OCI-LY3 (cell line): Measurements from ENCODE around the gene CHMP4A.
"Not testable (repeated sequence)": the region's sequence is repeated elsewhere in the genome, so short reads cannot be mapped to it uniquely, and the experiment has no call there.

ENCODE experiments used
- H2AFZ ChIP-seq: fragments of 200-600, 300-600 bp; shearing (Covaris generic); 2 replicates; pipeline ENCODE4 v1.6.0; 2014; ENCODE audit warnings: antibody characterized with exemption, low read depth, low read length
- H3K27ac ChIP-seq: fragments of 200-600, 300-600 bp; sonication (generic); 2 replicates; pipeline ENCODE4 v1.5.1; 2014; ENCODE audit warnings: mild to moderate bottlenecking, low read length, moderate library complexity, mixed read lengths
- H3K27me3 ChIP-seq: fragments of 200-600, 300-600 bp; sonication (generic); 2 replicates; pipeline ENCODE4 v1.6.1; 2014; ENCODE audit warnings: low read depth, low read length, mixed read lengths
- H3K36me3 ChIP-seq: fragments of 200-600, 300-600 bp; sonication (generic); replicated peaks from 2 replicates; pipeline ENCODE3; 2014; ENCODE audit warnings: low read depth, low read length, mixed read lengths
- H3K4me1 ChIP-seq: fragments of 300-600, 200-600 bp; sonication (generic); 2 replicates; pipeline ENCODE4 v1.6.1; 2014; ENCODE audit warnings: low read length, mixed read lengths
- H3K4me2 ChIP-seq: fragments of 200-600, 300-600 bp; sonication (generic); 2 replicates; pipeline ENCODE4 v1.6.1; 2014; ENCODE audit warnings: low read length, mixed read lengths
- H3K4me3 ChIP-seq: fragments of 300-600, 200-600 bp; sonication (generic); 2 replicates; pipeline ENCODE4 v1.5.1; 2014; ENCODE audit warnings: antibody characterized with exemption, mild to moderate bottlenecking, low read length, moderate library complexity
- H3K79me2 ChIP-seq: fragments of 300-600, 200-600 bp; shearing (Covaris generic); 2 replicates; pipeline ENCODE4 v1.6.1; 2014; ENCODE audit warnings: mild to moderate bottlenecking, low read length, mixed read lengths
- H3K9ac ChIP-seq: fragments of 300-600, 200-600 bp; shearing (Covaris generic); 2 replicates; pipeline ENCODE4 v1.6.0; 2014; ENCODE audit warnings: mild to moderate bottlenecking, low read length, moderate library complexity
- H3K9me3 ChIP-seq: fragments of 200-600, 300-600 bp; shearing (Covaris generic); 2 replicates; pipeline ENCODE4 v1.6.1; 2014; ENCODE audit warnings: low read length, mixed read lengths; ENCODE audit not compliant: insufficient read depth
- H4K20me1 ChIP-seq: fragments of 200-600, 300-600 bp; sonication (generic); 2 replicates; pipeline ENCODE4 v1.6.1; 2016; ENCODE audit warnings: low read length, mixed read lengths; ENCODE audit not compliant: insufficient read depth
- CTCF ChIP-seq: fragments of 200-600, 300-600 bp; sonication (generic); IDR thresholded peaks from 2 replicates; pipeline ENCODE4 v1.5.1; 2014; ENCODE audit warnings: antibody characterized with exemption, low read length, low read depth
- EZH2phosphoT487 ChIP-seq: fragments of 200-600 bp; shearing (Covaris generic); IDR thresholded peaks from 2 replicates; pipeline ENCODE4 v1.6.1; 2018; ENCODE audit warnings: antibody characterized with exemption, mixed run types, low read depth

Gene CHMP4A

GRCh38 chr14:24207625-24208024 is 5.7 kb downstream of the CHMP4A start:
- Histone ChIP-seq H4K20me1 (0 out of 2 replicates have a peak, but pooled peaks cover 2% of the 10 kb centered on the region), H3K4me3 (no peak overlapping the region), H3K4me2 (no peak overlapping the region), H3K9me3 (no peaks in the 10 kb centered on the region), H3K27me3 (no peaks in the 10 kb centered on the region), H3K36me3 (peaks cover 53% of the 10 kb centered on the region), H3K27ac (no peak overlapping the region), H3K4me1 (no peaks in the 10 kb centered on the region; the same call in 1 of the 2 replicates), H3K9ac (no peak overlapping the region), H2AFZ (no peak overlapping the region), H3K79me2 (peaks cover 7% of the 10 kb centered on the region)
- TF ChIP-seq CTCF (no peak), EZH2phosphoT487 (no peak)

- no peaks in the 10 kb centered on the region for H3K4me1 ChIP-seq
- no peaks in the 10 kb centered on the region for H3K9me3 ChIP-seq
- no peak overlapping the region for H2AFZ ChIP-seq
- H3K79me2 ChIP-seq = peaks cover 3% of the 10 kb centered on the region
- H4K20me1 ChIP-seq = 0 out of 2 replicates have a peak, but pooled peaks cover 2% of the 10 kb centered on the region
- no peak overlapping the region for H3K4me3 ChIP-seq
- TF ChIP-seq CTCF (no peak), EZH2phosphoT487 (no peak)
- H3K9ac ChIP-seq = no peak overlapping the region
- H3K36me3 ChIP-seq = peaks cover 53% of the 10 kb centered on the region
- H3K27me3 ChIP-seq = no peaks in the 10 kb centered on the region
- H3K4me2 ChIP-seq = no peak overlapping the region
- H3K27ac ChIP-seq = no peak overlapping the region
Observed at GRCh38 chr14:24207104-24207551, 6.2 kb downstream of the CHMP4A start.

- H3K27ac ChIP-seq = no peak overlapping the region
- H4K20me1 ChIP-seq = 0 out of 2 replicates have a peak, but pooled peaks cover 2% of the 10 kb centered on the region
- H3K9me3 ChIP-seq = no peaks in the 10 kb centered on the region
- H2AFZ ChIP-seq = no peak overlapping the region
- TF ChIP-seq CTCF (no peak), EZH2phosphoT487 (no peak)
- H3K4me3 ChIP-seq = no peak overlapping the region
- no peaks in the 10 kb centered on the region for H3K27me3 ChIP-seq
- no peaks in the 10 kb centered on the region for H3K4me1 ChIP-seq
- H3K4me2 ChIP-seq = no peak overlapping the region
- H3K36me3 ChIP-seq = peaks cover 56% of the 10 kb centered on the region
- no peaks in the 10 kb centered on the region for H3K79me2 ChIP-seq
- no peak overlapping the region for H3K9ac ChIP-seq
Observed at GRCh38 chr14:24206260-24207103, 6.8 kb downstream of the CHMP4A start.

- TF ChIP-seq CTCF = no peak
- no peak for TF ChIP-seq EZH2phosphoT487
- Histone ChIP-seq H3K79me2 (no peaks in the 10 kb centered on the region), H2AFZ (no peak overlapping the region), H3K4me2 (no peak overlapping the region), H3K9me3 (no peaks in the 10 kb centered on the region), H4K20me1 (0 out of 2 replicates have a peak, but pooled peaks cover 2% of the 10 kb centered on the region), H3K9ac (no peak overlapping the region), H3K27ac (no peak overlapping the region), H3K36me3 (peaks cover 45% of the 10 kb centered on the region), H3K27me3 (no peaks in the 10 kb centered on the region), H3K4me3 (no peak overlapping the region), H3K4me1 (no peaks in the 10 kb centered on the region)
Observed at GRCh38 chr14:24204163-24205146, 8.8 kb downstream of the CHMP4A start.

- H3K9me3 ChIP-seq, H4K20me1 ChIP-seq, H3K4me1 ChIP-seq, H3K4me2 ChIP-seq, H3K4me3 ChIP-seq, H3K27ac ChIP-seq, H2AFZ ChIP-seq, H3K27me3 ChIP-seq, H3K9ac ChIP-seq, H3K79me2 ChIP-seq: not testable (repeated sequence)
- H3K36me3 ChIP-seq = peaks cover 47% of the 10 kb centered on the region
Observed at GRCh38 chr14:24203249-24203886, 9.9 kb downstream of the CHMP4A start.
